GM19043 (cell line): ENCODE results near the gene YEATS2.
A peak's percentile ranks its signal among the peaks of the same experiment; 100 is the strongest.
"Not testable (repeated sequence)": the region's sequence is repeated elsewhere in the genome, so short reads cannot be mapped to it uniquely, and the experiment has no call there.

Source experiments
- ATAC-seq: cut with Tn5 transposase; IDR thresholded peaks from one replicate; pipeline ENCODE4 v1.9.1; 2021; ENCODE audit warnings: low read depth; ENCODE audit not compliant: unreplicated experiment

YEATS2 gene

GRCh38 chr3:183697610-183698317, at the start of gene YEATS2:
Gene YEATS2 (plus strand): TSS chr3:183697797. CDS start chr3:183715163, 17,366 bp downstream.
- ATAC-seq, result peak; percentile 56

- no peak for ATAC-seq
Measured at GRCh38 chr3:183650554-183650953, 47.0 kb upstream of the YEATS2 start.

GRCh38 chr3:183653209-183654064, 44.2 kb upstream of the YEATS2 start:
- ATAC-seq, result no peak

DNA sequence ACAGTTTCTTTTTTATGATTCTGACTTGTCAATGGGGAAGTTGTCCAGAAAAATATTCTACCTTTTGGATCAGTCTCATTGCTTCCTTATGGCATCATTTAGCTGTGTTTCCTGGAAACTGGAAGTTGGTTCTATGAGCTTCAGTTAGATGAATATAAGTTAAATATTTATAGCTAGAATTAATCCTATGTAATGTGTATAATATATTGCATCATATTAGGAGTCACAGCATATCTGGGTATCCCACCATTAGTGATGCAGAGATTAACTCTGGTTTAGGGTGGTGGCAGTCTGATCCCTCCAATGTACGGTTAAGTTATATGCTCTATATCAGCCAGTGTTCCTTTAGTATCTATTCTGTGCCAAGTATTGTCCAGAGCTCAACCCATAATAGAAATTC, 42.9 kb upstream of the YEATS2 start:
- ATAC-seq, result no peak

GRCh38 chr3:183662099-183662498, 35.5 kb upstream of the YEATS2 start:
- ATAC-seq, result no peak

GRCh38 chr3:183664913-183665381, 32.6 kb upstream of the YEATS2 start:
- no peak for ATAC-seq

GRCh38 chr3:183680061-183680460, 17.5 kb upstream of the YEATS2 start:
- ATAC-seq, result no peak

- ATAC-seq, result no peak
Measured at GRCh38 chr3:183687705-183688104, 9.9 kb upstream of the YEATS2 start.

- ATAC-seq, result no peak
Measured at GRCh38 chr3:183688874-183689273, 8.7 kb upstream of the YEATS2 start.

DNA sequence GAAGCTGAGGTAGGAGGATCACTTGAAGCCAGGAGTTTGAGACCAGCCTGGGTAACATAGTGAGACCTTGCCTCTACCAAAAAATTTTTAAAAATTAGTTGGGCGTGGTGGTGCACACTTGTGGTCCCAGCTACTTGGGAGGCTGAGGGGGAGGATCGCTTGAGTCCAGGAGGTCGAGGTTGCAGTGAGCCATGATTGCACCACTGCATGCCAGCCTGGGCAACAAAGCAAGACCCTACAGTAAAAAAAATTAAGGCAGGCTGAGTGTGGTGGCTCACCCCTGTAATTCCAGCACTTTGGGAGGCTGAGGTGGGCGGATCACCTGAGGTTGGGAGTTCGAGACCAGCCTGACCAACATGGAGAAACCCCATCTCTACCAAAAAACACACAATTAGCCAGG, 8.0 kb upstream of the YEATS2 start:
- ATAC-seq, result not testable (repeated sequence)

DNA sequence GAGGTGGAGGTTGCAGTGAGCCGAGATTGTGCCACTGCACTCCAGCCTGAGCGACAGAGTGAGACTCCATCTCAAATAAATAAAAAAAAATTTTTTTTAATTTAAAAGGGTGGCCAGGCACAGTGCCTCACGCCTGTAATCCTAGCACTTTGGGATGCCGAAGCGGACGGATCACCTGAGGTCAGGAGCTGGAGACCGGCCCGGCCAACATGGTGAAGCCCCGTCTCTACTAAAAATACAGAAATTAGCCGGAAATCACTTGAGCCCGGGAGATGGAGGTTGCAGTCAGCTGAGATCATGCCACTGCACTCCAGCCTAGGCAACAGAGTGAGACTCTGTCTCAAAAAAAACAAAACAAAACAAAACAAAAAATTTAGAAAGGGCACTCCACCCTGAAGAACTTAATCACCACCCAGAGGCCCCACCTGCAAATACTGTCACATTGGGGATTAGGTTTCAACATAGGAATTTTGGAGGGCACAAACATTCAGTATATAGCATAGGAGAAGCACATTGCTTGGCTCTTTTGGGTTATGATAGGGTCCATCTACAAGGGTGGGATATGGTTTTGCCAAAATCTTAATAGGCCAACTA, 7.1 kb upstream of the YEATS2 start:
- no peak for ATAC-seq

GRCh38 chr3:183692436-183692835, 5.2 kb upstream of the YEATS2 start:
- ATAC-seq, result no peak

GRCh38 chr3:183695569-183696364, 1.8 kb upstream of the YEATS2 start:
- no peak for ATAC-seq

DNA sequence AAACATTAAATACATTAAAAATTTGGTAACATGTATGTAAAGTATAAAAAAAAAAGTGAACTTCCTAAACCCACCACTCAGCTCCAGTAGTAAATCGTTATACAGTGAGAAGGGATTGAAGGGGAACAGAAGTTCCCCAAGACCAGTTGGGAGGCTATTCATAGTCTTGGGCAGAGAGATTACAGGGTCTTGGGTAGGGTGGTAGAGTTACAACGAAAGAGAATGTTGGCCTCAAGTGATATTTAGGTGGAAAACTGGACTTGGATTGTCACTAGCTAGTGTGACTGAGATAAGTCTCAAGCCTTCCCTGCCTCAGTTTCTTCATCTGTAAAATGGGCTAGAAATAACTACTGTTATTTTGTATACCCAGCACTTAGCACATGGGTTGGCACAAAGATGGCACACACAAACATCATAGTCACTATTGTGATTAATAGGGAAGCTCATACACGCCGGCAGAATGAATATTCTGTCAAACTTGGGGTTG, 431 bp upstream of the YEATS2 start:
- no peak for ATAC-seq

- ATAC-seq, result peak; percentile 13
Measured at GRCh38 chr3:183698318-183698751, 738 bp downstream of the YEATS2 start.

DNA sequence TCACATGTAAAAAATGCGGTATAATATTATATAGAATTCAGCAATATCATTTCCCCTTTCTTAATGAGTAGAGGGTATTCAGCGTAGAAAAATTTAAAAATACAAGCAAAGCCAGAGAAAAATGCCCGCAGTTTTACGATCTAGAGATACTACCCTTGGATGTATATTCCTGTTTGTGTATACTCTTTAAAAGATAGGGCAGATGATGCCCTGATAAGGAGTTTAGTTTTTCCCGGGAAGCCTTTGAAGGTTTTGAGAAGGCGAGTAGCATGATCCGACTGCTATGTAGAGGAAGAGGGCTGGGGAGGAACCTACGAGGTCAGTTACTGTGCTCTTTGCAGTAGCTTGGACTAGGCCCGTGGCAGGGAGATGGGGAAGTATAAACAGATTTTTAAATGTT, 1.2 kb downstream of the YEATS2 start:
- peak; percentile 34 for ATAC-seq

- ATAC-seq, result no peak
Measured at GRCh38 chr3:183699238-183699947, 1.8 kb downstream of the YEATS2 start.

DNA sequence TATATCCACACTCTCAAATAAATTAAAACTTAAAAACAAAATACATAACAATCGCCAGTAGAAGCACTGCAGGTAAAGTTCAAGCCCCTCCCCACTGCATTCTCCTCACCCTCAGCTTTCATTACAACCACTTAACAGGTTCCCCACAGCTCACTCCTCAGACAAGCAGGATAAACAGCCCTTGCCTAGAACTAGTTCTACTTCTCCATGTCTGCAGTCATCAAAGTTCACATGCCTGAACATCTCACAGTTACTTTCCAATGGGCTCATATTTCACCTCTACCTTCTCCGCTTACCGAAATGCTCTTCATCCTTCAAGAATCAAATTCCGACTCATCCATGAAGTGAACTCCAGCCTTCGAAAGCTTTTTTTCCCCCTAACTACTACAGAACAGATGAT, 4.1 kb downstream of the YEATS2 start:
- ATAC-seq, result no peak

DNA sequence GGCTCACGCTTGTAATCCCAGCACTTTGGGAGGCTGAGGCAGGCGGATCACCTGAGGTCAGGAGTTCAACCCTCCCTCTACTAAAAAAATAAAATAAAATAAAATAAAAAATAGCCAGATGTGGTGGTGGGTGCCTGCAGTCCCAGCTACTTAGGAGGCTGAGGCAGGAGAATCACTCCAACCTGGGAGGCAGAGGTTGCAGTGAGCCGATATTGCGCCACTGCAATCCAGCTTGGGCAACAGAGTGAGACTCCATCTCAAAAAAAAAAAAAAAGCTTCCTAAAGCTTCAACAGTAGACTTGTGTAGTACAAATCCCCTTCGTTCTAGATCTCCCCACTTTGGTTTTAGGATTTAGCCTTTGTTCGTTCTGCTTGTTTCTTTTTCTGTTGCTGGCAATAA, 6.3 kb downstream of the YEATS2 start:
- not testable (repeated sequence) for ATAC-seq

GRCh38 chr3:183710231-183710630, 12.6 kb downstream of the YEATS2 start:
- no peak for ATAC-seq
